ENCODE data around the gene PEPD.

PEPD gene

GRCh38 chr19:33399745-33400681 lies 121.6 kb downstream of the PEPD start:
- Histone ChIP-seq H2BK12ac (ENCODE audit: low read length in 2 of 2) (no peak overlapping the region), H3K23ac (ENCODE audit: low read length in 2 of 2) (no peak overlapping the region), H3K4me1 (ENCODE audit: control insufficient read depth, insufficient read depth, low read depth, low read length) (peaks cover 36% of the 10 kb centered on the region), H3K4ac (ENCODE audit: low read depth in 1 of 2, low read length in 2 of 2) (no peak overlapping the region), H3K79me1 (replicated peaks; ENCODE audit: low read length, poor library complexity, severe bottlenecking) (no peaks in the 10 kb centered on the region), H2AFZ (ENCODE audit: low read depth, low read length) (no peak overlapping the region), H3K27ac (ENCODE audit: low read length, poor library complexity, severe bottlenecking) (no peak overlapping the region), H4K8ac (ENCODE audit: low read length) (no peak overlapping the region), H3K14ac (ENCODE audit: low read length in 2 of 2) (no peak overlapping the region), H2BK120ac (ENCODE audit: low read depth, low read length) (no peak overlapping the region), H3K27me3 (ENCODE audit: control insufficient read depth in 1 of 2, insufficient read depth in 1 of 2, low read length in 2 of 2) (no peaks in the 10 kb centered on the region), H2BK5ac (ENCODE audit: low read depth, low read length, poor library complexity, severe bottlenecking) (no peak overlapping the region), H3K4me2 (ENCODE audit: low read length, poor library complexity, severe bottlenecking) (no peak overlapping the region), H3K9me3 (ENCODE audit: control insufficient read depth, low read length) (no peaks in the 10 kb centered on the region), H3K9ac (ENCODE audit: low read length) (no peak overlapping the region), H2AK5ac (ENCODE audit: low read length, severe bottlenecking) (no peak overlapping the region), H3K4me3 (ENCODE audit: insufficient read depth in 1 of 2, low read depth in 1 of 2, low read length in 2 of 2) (no peak overlapping the region), H3K36me3 (ENCODE audit: control insufficient read depth in 1 of 2, insufficient read depth in 2 of 2, low read depth in 1 of 2, low read length in 2 of 2) (no peaks in the 10 kb centered on the region), H4K91ac (ENCODE audit: low read length) (no peak overlapping the region), H3K18ac (ENCODE audit: low read depth in 1 of 2, low read length in 2 of 2) (no peak overlapping the region), H2BK15ac (ENCODE audit: low read depth, poor library complexity, severe bottlenecking) (no peak overlapping the region)
- DNase-seq: no peak
- 89% methylated on average over 22 of the region's 22 CpGs for WGBS

- no peak for DNase-seq
- no peak overlapping the region for H3K4ac ChIP-seq (ENCODE audit: low read depth in 1 of 2, low read length in 2 of 2)
- H3K4me1 ChIP-seq (ENCODE audit: control insufficient read depth, insufficient read depth, low read depth, low read length): peaks cover 44% of the 10 kb centered on the region
- H2BK5ac ChIP-seq (ENCODE audit: low read depth, low read length, poor library complexity, severe bottlenecking): no peak overlapping the region
- H2AFZ ChIP-seq (ENCODE audit: low read depth, low read length): no peak overlapping the region
- no peak overlapping the region for H3K18ac ChIP-seq (ENCODE audit: low read depth in 1 of 2, low read length in 2 of 2)
- no peak overlapping the region for H3K14ac ChIP-seq (ENCODE audit: low read length in 2 of 2)
- H3K79me1 ChIP-seq (replicated peaks; ENCODE audit: low read length, poor library complexity, severe bottlenecking): no peaks in the 10 kb centered on the region
- no peak overlapping the region for H2BK120ac ChIP-seq (ENCODE audit: low read depth, low read length)
- no peak overlapping the region for H2BK12ac ChIP-seq (ENCODE audit: low read length in 2 of 2)
- WGBS: 95% methylated on average over 28 of the region's 28 CpGs
- no peak overlapping the region for H3K4me2 ChIP-seq (ENCODE audit: low read length, poor library complexity, severe bottlenecking)
- no peak overlapping the region for H3K27ac ChIP-seq (ENCODE audit: low read length, poor library complexity, severe bottlenecking)
- H3K23ac ChIP-seq (ENCODE audit: low read length in 2 of 2): no peak overlapping the region
- H2BK15ac ChIP-seq (ENCODE audit: low read depth, poor library complexity, severe bottlenecking): no peak overlapping the region
- no peak overlapping the region for H3K4me3 ChIP-seq (ENCODE audit: insufficient read depth in 1 of 2, low read depth in 1 of 2, low read length in 2 of 2)
- no peak overlapping the region for H3K9ac ChIP-seq (ENCODE audit: low read length)
- H3K9me3 ChIP-seq (ENCODE audit: control insufficient read depth, low read length): no peaks in the 10 kb centered on the region
- H4K8ac ChIP-seq (ENCODE audit: low read length): no peak overlapping the region
- no peaks in the 10 kb centered on the region for H3K36me3 ChIP-seq (ENCODE audit: control insufficient read depth in 1 of 2, insufficient read depth in 2 of 2, low read depth in 1 of 2, low read length in 2 of 2)
- H4K91ac ChIP-seq (ENCODE audit: low read length): no peak overlapping the region
- no peak overlapping the region for H2AK5ac ChIP-seq (ENCODE audit: low read length, severe bottlenecking)
- H3K27me3 ChIP-seq (ENCODE audit: control insufficient read depth in 1 of 2, insufficient read depth in 1 of 2, low read length in 2 of 2): no peaks in the 10 kb centered on the region
Measured at GRCh38 chr19:33399081-33399744, 122.4 kb downstream of the PEPD start.

- no peak overlapping the region for H3K27ac ChIP-seq (ENCODE audit: low read length, poor library complexity, severe bottlenecking)
- H2BK5ac ChIP-seq (ENCODE audit: low read depth, low read length, poor library complexity, severe bottlenecking): no peak overlapping the region
- H2AFZ ChIP-seq (ENCODE audit: low read depth, low read length): no peak overlapping the region
- H3K9me3 ChIP-seq (ENCODE audit: control insufficient read depth, low read length): no peaks in the 10 kb centered on the region
- WGBS: 95% methylated on average over 19 of the region's 19 CpGs
- H3K36me3 ChIP-seq (ENCODE audit: control insufficient read depth in 1 of 2, insufficient read depth in 2 of 2, low read depth in 1 of 2, low read length in 2 of 2): peaks cover 0 to 2% of the 10 kb centered on the region in 2 experiments
- H3K14ac ChIP-seq (ENCODE audit: low read length in 2 of 2): no peak overlapping the region
- no peak overlapping the region for H3K4ac ChIP-seq (ENCODE audit: low read depth in 1 of 2, low read length in 2 of 2)
- no peak overlapping the region for H4K8ac ChIP-seq (ENCODE audit: low read length)
- H3K4me3 ChIP-seq (ENCODE audit: insufficient read depth in 1 of 2, low read depth in 1 of 2, low read length in 2 of 2): no peak overlapping the region
- no peak overlapping the region for H3K23ac ChIP-seq (ENCODE audit: low read length in 2 of 2)
- H3K79me1 ChIP-seq (replicated peaks; ENCODE audit: low read length, poor library complexity, severe bottlenecking): no peaks in the 10 kb centered on the region
- peaks cover 51% of the 10 kb centered on the region for H3K4me1 ChIP-seq (ENCODE audit: control insufficient read depth, insufficient read depth, low read depth, low read length)
- H3K18ac ChIP-seq (ENCODE audit: low read depth in 1 of 2, low read length in 2 of 2): no peak overlapping the region
- H3K27me3 ChIP-seq (ENCODE audit: control insufficient read depth in 1 of 2, insufficient read depth in 1 of 2, low read length in 2 of 2): no peaks in the 10 kb centered on the region
- no peak overlapping the region for H2BK12ac ChIP-seq (ENCODE audit: low read length in 2 of 2)
- no peak overlapping the region for H2BK120ac ChIP-seq (ENCODE audit: low read depth, low read length)
- no peak overlapping the region for H2BK15ac ChIP-seq (ENCODE audit: low read depth, poor library complexity, severe bottlenecking)
- H3K9ac ChIP-seq (ENCODE audit: low read length): no peak overlapping the region
- H4K91ac ChIP-seq (ENCODE audit: low read length): no peak overlapping the region
- H2AK5ac ChIP-seq (ENCODE audit: low read length, severe bottlenecking): no peak overlapping the region
- H3K4me2 ChIP-seq (ENCODE audit: low read length, poor library complexity, severe bottlenecking): no peak overlapping the region
- DNase-seq: no peak
Measured at GRCh38 chr19:33398361-33399060, 123.1 kb downstream of the PEPD start.

All from mesenchymal stem cell (in vitro differentiated cells and primary cell).